Activated T-cell treated with anti-CD3 and anti-CD28 coated beads, Interleukin-2, amount 50 U/mL, for 4 hours (primary cell): ENCODE measurements around the gene PRRT1. TPM values are rescaled to one million over a fixed set of nuclear protein-coding genes. Genes with fewer than 3 reads are reported as not detected.

Experiments
- total RNA-seq, 3 donors: library from RNA; stranded (reverse); gene quantifications; one replicate each; pipeline ENCODE4 v1.2.1, GENCODE V29; 2021

The PRRT1 gene
- total RNA-seq, 3 donors from 2014 or later = 0.37 to 0.51 (median 0.38) TPM

Other genes starting within 250 kb of the PRRT1 start
- 1 to 10 TPM; 3.5 to 6.1 (median 5.4) TPM for gene ZBTB12, start 249.9 kb downstream of the PRRT1 start, total RNA-seq
- gene C2, start 224.2 kb downstream of the PRRT1 start, total RNA-seq = 1 to 10 TPM in 1 of 3 donors, under 1 TPM in 2; 0.56 to 1.0 (median 0.95) TPM
- gene CFB, start 205.8 kb downstream of the PRRT1 start, total RNA-seq = 1 to 10 TPM in 2 of 3 donors, under 1 TPM in 1; 0.42 to 1.5 (median 1.4) TPM
- gene NELFE, start 193.0 kb downstream of the PRRT1 start, total RNA-seq = 100 to 1,000 TPM; 107 to 111 (median 109) TPM
- gene SKIC2, start 192.8 kb downstream of the PRRT1 start, total RNA-seq = 100 to 1,000 TPM; 123 to 157 (median 132) TPM
- 1 to 10 TPM; 7.1 to 9.0 (median 8.9) TPM for gene DXO, start 179.8 kb downstream of the PRRT1 start, total RNA-seq
- 1 to 10 TPM; 4.3 to 5.9 (median 5.3) TPM for gene C4A, start 169.9 kb downstream of the PRRT1 start, total RNA-seq
- gene C4B, start 137.1 kb downstream of the PRRT1 start, total RNA-seq = 1 to 10 TPM; 4.9 to 5.3 (median 5.2) TPM
- gene CYP21A2, start 113.5 kb downstream of the PRRT1 start, total RNA-seq = 1 to 10 TPM in 1 of 3 donors, under 1 TPM in 2; 0.74 to 1.0 (median 0.84) TPM
- gene TNXB, start 42.6 kb downstream of the PRRT1 start, total RNA-seq = 1 to 10 TPM; 1.1 to 1.9 (median 1.6) TPM
- gene ATF6B, start 23.7 kb downstream of the PRRT1 start, total RNA-seq = 10 to 100 TPM; 65.2 to 75.2 (median 67.2) TPM
- 1 to 10 TPM; 3.2 to 6.6 (median 4.9) TPM for gene FKBPL, start 21.7 kb downstream of the PRRT1 start, total RNA-seq
- 10 to 100 TPM; 18.7 to 27.0 (median 20.2) TPM for gene PPT2, start 2.2 kb upstream of the PRRT1 start, total RNA-seq
- gene EGFL8, start 12.7 kb upstream of the PRRT1 start, total RNA-seq = 1 to 10 TPM; 6.4 to 9.6 (median 9.1) TPM
- 10 to 100 TPM; 27.3 to 28.2 (median 28.1) TPM for gene AGPAT1, start 24.1 kb upstream of the PRRT1 start, total RNA-seq
- 10 to 100 TPM; 40.1 to 49.6 (median 47.1) TPM for gene RNF5, start 26.5 kb upstream of the PRRT1 start, total RNA-seq
- gene AGER, start 32.3 kb upstream of the PRRT1 start, total RNA-seq = 10 to 100 TPM in 2 of 3 donors, 1 to 10 TPM in 1; 8.9 to 14.7 (median 13.0) TPM
- gene PBX2, start 38.3 kb upstream of the PRRT1 start, total RNA-seq = 10 to 100 TPM; 62.2 to 68.2 (median 64.0) TPM
- 10 to 100 TPM; 37.1 to 47.6 (median 43.4) TPM for gene GPSM3, start 40.7 kb upstream of the PRRT1 start, total RNA-seq
- gene NOTCH4, start 72.1 kb upstream of the PRRT1 start, total RNA-seq = under 1 TPM; 0.40 to 0.58 (median 0.43) TPM
- gene TSBP1, start 220.0 kb upstream of the PRRT1 start, total RNA-seq = not detected